ENCODE data around the gene C9orf153.
"Not testable (repeated sequence)": the region's sequence is repeated elsewhere in the genome, so short reads cannot be mapped to it uniquely, and the experiment has no call there.

Gene C9orf153

DNA sequence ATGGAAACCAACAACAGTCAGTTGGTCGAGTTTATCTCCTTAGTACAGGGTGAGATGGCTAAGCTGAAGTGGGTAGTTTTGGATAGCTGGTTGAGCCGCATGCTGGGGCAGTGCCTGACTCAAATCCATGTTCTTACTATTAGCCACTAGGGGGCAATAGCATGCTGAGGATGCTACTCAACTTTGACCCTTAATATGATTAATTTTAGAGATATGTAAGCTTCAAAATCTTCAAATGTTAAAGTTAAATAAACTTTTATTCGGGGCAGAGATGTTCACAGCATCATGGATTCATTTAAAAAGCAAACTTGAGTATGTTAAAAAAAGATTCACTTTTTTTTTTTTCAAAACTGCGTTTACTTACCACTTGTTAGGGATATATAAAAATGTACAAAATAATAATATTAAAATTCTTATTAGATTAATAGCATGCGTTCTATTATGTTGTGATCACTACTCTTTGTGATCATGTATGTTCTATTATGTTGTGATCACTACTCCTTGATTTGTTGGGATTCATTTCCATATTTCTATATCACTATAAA, 57.0 kb downstream of the C9orf153 start:
- H3K4me3 ChIP-seq (ENCODE audit: low read length), result no peak overlapping the region
- DNase-seq (ENCODE audit: low read depth, low spot score), result peak; percentile 34

DNA sequence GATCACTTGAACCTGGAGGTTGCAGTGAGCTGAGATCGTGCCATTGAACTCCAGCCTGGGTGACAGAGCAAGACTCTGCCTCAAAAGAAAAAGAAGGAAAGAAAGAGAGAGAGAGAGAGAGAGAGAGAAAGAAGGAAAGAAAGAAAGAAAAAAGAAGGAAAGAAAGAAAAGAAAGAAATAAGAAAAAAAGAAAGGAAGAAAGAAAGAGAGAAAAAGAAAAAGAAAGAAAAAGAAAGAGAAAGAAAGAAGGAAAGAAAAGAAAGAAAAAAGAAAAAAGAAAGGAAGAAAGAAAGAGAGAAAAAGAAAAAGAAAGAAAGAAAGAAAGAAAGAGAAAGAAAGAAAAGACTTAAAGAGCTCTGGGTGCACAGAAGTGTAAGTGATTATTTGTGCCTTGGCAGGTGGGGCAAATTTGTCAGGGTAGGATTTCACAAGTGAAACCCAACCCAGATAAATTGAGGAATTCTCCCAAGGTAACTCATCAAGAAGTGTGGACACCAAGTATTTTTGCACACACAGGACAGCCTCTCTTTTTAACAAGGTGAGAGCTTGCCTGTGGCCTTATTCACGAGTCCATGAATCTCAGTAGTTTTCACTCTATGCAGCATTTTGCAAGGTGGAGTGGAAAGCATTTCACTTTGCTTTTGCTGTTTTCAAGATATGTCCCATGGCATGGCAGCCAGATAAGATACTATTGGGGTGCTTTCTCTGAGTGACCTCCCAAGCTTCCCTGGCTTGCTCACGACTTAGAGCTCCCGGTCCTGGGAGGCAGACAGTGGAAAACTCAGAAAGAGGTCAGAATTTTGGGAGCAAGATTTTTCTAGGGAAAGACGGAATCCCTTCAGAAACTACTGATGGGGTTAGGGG, 57.8 kb downstream of the C9orf153 start:
- no peak for DNase-seq (ENCODE audit: low read depth, low spot score)
- no peak overlapping the region for H3K4me3 ChIP-seq (ENCODE audit: low read length)

GRCh38 chr9:86200599-86201162, 58.8 kb downstream of the C9orf153 start:
- no peak for DNase-seq (ENCODE audit: low read depth, low spot score)
- no peak overlapping the region for H3K4me3 ChIP-seq (ENCODE audit: low read length)

DNA sequence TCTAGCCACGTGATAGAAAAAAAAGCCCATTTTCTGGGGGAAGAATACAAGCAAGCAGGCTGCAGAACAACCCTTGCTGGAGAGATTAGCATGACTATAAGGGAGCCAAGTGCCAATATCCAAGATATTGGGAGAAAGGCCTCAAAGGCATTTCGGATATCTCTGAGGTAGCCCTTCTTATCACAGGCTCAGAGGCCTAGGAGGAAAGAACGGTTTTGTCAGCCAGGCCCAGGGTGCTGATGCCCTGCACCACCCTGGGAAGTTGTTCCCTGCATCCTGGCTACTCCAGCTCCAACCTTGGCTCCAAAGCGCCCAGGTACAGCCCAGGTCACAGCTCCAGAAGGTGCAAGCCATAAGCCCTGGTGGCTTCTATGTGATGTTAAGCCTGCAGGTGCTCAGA, 66.4 kb downstream of the C9orf153 start:
- H3K4me3 ChIP-seq (ENCODE audit: low read length), result no peak overlapping the region
- DNase-seq (ENCODE audit: low read depth, low spot score), result no peak

GRCh38 chr9:86190700-86191099, 68.8 kb downstream of the C9orf153 start:
- DNase-seq (ENCODE audit: low read depth, low spot score); H3K4me3 ChIP-seq (ENCODE audit: low read length): not testable (repeated sequence)

DNA sequence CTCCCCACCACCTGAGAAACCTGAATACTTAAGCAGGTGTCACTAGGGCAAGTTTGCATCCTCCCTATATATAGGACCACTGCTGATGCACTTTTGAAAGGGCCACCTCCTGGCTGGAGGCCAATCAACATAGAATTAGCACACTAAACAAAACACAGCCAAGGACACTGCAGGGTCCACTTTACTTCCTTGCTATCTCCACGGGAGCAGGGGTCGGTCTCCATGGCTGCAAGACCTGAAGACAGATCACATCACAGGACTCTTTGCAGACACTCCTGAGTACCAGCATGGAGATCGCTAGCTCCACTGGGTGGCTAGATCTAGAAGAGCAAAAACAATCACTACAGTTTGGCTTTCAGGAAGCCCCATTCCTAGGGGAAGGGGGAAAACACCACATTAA, 72.3 kb downstream of the C9orf153 start:
- DNase-seq (ENCODE audit: low read depth, low spot score), result no peak
- H3K4me3 ChIP-seq (ENCODE audit: low read length), result no peak overlapping the region

DNA sequence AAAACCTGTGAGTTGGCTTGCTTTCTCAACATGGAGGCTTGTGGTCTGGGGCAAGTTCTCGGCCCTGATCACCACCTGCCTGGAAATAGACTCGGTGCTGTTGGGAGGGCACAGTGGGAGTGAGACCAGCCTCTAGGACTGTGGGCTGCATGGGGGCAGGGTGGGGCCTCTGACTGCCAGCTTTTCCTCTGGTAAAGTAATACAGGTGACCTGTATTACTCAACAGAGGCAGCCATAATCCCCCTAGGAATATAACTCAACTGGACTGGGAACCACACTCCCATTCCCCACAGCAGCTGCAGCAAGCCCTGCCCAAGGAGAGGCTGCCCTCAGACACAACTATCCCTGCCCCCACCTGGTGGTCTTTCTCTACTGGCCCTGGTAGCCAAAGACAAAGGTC, 72.8 kb downstream of the C9orf153 start:
- H3K4me3 ChIP-seq (ENCODE audit: low read length), result no peak overlapping the region
- DNase-seq (ENCODE audit: low read depth, low spot score), result no peak

DNA sequence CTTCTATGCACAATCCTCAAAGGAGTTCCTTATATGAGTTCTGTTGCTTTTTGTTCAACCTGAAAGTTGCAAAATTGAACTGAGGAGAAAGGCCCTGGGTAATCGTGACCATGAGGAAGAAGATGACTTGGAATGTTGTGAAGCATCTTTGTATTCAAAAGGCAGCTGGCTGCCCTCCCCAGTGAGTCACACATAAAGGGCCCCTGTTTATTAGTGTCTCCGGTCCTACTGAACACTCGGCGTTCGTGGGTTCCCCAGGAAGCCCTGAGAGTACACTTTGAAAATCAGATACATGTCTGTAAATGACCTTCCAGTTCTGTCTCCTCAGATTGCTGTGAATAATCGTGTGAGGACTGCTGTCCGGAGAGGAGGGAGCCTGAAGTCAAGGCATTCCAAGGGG, 73.6 kb downstream of the C9orf153 start:
- H3K4me3 ChIP-seq (ENCODE audit: low read length), result no peak overlapping the region
- DNase-seq (ENCODE audit: low read depth, low spot score), result no peak

DNA sequence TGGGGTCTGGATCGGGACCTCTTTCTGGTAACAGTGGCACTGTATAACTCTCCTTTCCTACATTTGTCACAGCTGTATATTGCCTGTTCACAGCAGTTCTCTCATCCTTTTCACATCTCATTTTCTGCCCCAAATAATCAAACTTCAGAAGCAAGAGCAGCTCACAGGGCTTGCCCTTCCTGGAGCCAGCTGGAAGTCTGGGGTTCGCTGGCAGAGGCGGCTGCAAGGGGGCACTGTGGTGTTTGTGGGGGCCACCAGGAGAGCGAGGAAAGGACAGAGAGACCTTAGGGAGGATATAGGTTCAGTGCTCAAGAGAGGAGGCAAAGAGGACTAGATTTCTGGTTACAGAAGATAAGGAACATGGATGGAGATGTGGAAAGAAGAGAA, 75.3 kb downstream of the C9orf153 start:
- DNase-seq (ENCODE audit: low read depth, low spot score), result no peak
- H3K4me3 ChIP-seq (ENCODE audit: low read length), result no peak overlapping the region

- no peak for DNase-seq (ENCODE audit: low read depth, low spot score)
- H3K4me3 ChIP-seq (ENCODE audit: low read length), result no peak overlapping the region
Observed at GRCh38 chr9:86183229-86184137, 76.0 kb downstream of the C9orf153 start.

DNA sequence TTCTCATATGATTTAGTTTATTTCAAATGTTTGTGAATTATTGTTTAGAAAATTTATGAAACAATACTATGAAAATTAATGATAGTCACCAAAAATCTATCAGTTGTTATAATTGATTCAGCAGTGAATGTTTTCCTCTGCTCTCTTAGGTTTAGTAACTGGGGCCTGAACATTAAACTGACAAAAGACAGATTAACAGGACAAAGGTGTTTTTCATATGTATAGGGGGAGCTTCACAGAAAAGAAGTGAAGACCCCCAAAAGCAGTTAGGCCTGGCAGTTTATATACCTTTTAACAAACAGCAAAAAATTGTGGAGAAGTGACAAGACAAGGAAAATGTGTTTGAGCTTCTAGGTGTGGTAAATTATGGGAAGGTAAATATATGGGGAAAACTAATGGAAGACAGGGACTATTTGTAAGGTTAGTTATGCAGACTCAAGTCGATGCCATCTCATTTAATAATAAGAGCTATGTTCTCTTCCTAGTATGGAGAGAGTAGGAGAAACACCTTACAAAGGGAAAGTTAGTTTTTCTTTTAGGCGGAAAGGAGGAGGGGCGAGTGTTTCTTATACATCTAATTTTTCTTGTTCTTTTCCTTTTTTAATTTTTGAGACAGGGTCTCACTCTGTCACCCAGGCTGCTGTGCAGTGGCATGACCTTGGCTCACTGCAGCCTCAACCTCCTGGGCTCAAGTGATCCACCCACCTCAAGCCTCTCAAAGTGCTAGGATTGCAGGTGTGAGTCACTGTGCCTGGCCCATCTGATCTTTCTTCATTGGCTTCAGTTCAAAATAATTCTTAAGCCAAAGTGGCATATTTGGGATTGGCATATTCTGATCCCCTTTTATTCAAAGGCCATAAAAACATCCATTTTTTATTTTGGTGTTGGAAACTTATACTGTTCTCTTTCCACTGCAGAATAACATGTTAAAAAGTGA, 77.8 kb downstream of the C9orf153 start:
- no peak overlapping the region for H3K4me3 ChIP-seq (ENCODE audit: low read length)
- no peak for DNase-seq (ENCODE audit: low read depth, low spot score)

DNA sequence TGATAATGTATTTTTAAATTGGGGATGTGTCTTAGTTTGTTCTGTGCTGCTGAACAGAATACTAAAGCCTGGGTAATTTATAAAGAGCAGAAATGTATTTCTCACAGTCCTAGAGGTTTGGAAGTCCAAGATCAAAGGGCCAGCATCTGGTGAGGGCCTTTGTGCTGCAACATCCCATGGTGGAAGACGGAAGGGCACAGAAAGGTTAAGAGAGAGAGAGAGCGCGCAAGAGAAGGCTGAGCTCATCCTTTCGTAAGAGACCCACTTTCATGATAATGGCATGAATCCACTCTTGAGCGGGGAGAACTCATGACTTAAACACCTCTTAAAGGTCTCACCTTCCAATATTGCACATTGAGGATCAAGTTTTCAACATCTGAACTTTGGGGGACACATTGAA, 81.0 kb downstream of the C9orf153 start:
- no peak overlapping the region for H3K4me3 ChIP-seq (ENCODE audit: low read length)
- no peak for DNase-seq (ENCODE audit: low read depth, low spot score)

GRCh38 chr9:86177995-86178394, 81.5 kb downstream of the C9orf153 start:
- no peak for DNase-seq (ENCODE audit: low read depth, low spot score)
- no peak overlapping the region for H3K4me3 ChIP-seq (ENCODE audit: low read length)

DNA sequence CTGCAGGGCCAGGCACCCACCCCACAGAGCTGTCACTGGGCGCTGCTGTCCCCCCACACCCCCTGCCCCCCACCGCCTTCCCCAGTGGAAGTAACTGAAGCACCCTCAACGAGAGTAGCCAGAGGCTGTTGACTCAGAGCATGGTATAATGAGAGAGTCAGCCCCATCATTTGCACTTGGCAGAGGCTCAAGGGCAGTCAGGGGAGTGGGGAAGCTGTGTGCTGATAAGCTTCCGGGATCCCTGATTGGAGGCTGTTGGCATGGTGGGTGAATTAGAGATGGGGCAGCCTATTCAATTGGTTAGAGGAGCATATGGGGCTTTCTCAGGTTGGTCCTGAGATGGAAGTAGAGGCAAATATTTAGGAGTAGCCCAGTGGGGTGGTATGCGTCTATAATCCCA, 83.0 kb downstream of the C9orf153 start:
- DNase-seq (ENCODE audit: low read depth, low spot score), result no peak
- H3K4me3 ChIP-seq (ENCODE audit: low read length), result no peak overlapping the region

GRCh38 chr9:86175743-86176456, 83.6 kb downstream of the C9orf153 start:
- no peak for DNase-seq (ENCODE audit: low read depth, low spot score)
- H3K4me3 ChIP-seq (ENCODE audit: low read length), result no peak overlapping the region

DNA sequence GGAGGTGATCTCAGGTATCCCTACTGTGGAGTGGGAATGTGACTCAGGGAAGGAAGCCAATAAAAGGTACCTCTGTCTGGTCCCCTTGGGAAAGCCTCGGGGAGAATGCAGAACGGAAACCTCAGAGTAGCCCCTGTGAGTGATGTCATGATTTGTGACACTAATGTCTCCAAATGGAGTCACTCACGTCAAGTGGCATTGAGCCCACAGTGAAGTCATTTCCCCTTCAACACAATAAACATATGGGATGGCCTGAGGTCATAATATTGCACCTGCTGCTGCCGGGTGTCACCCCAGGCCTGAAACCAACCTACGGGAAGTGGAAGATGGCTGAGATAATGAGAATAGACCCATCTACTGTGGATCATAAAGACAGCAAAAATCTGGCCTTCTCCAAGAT, 84.2 kb downstream of the C9orf153 start:
- no peak for DNase-seq (ENCODE audit: low read depth, low spot score)
- no peak overlapping the region for H3K4me3 ChIP-seq (ENCODE audit: low read length)

All from Jurkat, Clone E6-1 (cell line).